ENCODE results near the gene DCDC2B.

GRCh38 chr1:32234792-32235191, 25.9 kb downstream of the DCDC2B start:
- TF ChIP-seq CTCF (IDR thresholded peaks at IDR 0.05; ENCODE audit: low read length) (no peak), EZH2 (optimal IDR thresholded peaks at IDR 0.05; ENCODE audit: low read depth, low read length) (no peak)

Data from MM.1S (cell line).